Endodermal cell (in vitro differentiated cells): ENCODE results near the gene ILF2. TPM values are rescaled to one million over a fixed set of nuclear protein-coding genes. Genes with fewer than 3 reads are reported as not detected.

Source experiments
- DNase-seq: peaks from one replicate; pipeline ENCODE4 v3.0.0-alpha.2; 2017
- H3K27ac ChIP-seq: 2 replicates; pipeline ENCODE4 v1.5.1; 2013; ENCODE audit warnings: mild to moderate bottlenecking, low read depth, low read length, moderate library complexity
- H3K27me3 ChIP-seq: 2 replicates; pipeline ENCODE4 v1.6.1; 2013; ENCODE audit warnings: mild to moderate bottlenecking, low read length, moderate library complexity; ENCODE audit not compliant: insufficient read depth, control insufficient read depth, poor library complexity, severe bottlenecking
- H3K36me3 ChIP-seq: 2 replicates; pipeline ENCODE4 v1.7.0; 2013; ENCODE audit warnings: mild to moderate bottlenecking, low read length, moderate library complexity; ENCODE audit not compliant: control insufficient read depth, insufficient read depth
- H3K4me1 ChIP-seq: one replicate; pipeline ENCODE4 v1.7.0; 2013; ENCODE audit warnings: low read length; ENCODE audit not compliant: control insufficient read depth, insufficient read depth
- H3K4me3 ChIP-seq: 2 replicates; pipeline ENCODE4 v1.5.1; 2013; ENCODE audit warnings: mild to moderate bottlenecking, low read length, moderate library complexity
- H3K9ac ChIP-seq: 2 replicates; pipeline ENCODE4 v1.6.1; 2013; ENCODE audit warnings: mild to moderate bottlenecking, low read length, moderate library complexity; ENCODE audit not compliant: poor library complexity, severe bottlenecking; ENCODE audit errors: extremely low read depth
- H3K9me3 ChIP-seq: 2 replicates; pipeline ENCODE4 v1.6.1; 2013; ENCODE audit warnings: mild to moderate bottlenecking, low read length, moderate library complexity; ENCODE audit not compliant: control insufficient read depth
- H3K27ac Mint-ChIP-seq: 2 replicates; pipeline ENCODE4 v1.8.0; 2020; ENCODE audit warnings: mixed read lengths
- H3K27me3 Mint-ChIP-seq: 2 replicates; pipeline ENCODE4 v1.8.0; 2021; ENCODE audit warnings: mild to moderate bottlenecking, mixed read lengths; ENCODE audit not compliant: insufficient read depth
- H3K36me3 Mint-ChIP-seq: 2 replicates; pipeline ENCODE4 v1.8.0; 2020; ENCODE audit warnings: low read depth, mixed read lengths
- H3K4me1 Mint-ChIP-seq: 2 replicates; pipeline ENCODE4 v1.8.0; 2020; ENCODE audit warnings: mixed read lengths
- H3K4me3 Mint-ChIP-seq: 2 replicates; pipeline ENCODE4 v1.8.0; 2020; ENCODE audit warnings: mild to moderate bottlenecking, moderate library complexity, mixed read lengths
- H3K9me3 Mint-ChIP-seq: 2 replicates; pipeline ENCODE4 v1.8.0; 2020; ENCODE audit warnings: mild to moderate bottlenecking, mixed read lengths
- CTCF ChIP-seq: fragments of 200-600 bp; sonication (generic); conservative IDR thresholded peaks from 2 replicates; pipeline ENCODE4 v1.5.0; 2021; ENCODE audit warnings: antibody characterized with exemption, mild to moderate bottlenecking
- WGBS, 2 experiments: methylation state at CpG; one replicate each; pipeline versions ENCODE4 v1.1.5 to v1.1.7; 2013; ENCODE audit warnings: missing lambda C conversion rate in 2 of 2, mixed read lengths in 1 of 2; ENCODE audit not compliant: insufficient coverage in 1 of 2, insufficient read length in 1 of 2; 5-methylcytosine and 5-hydroxymethylcytosine counted together
- total RNA-seq, 2 donors: library from RNA; stranded (reverse); fragmentation: NEBNext Ultra II Directional in 1 of 2; extraction: Animal tissue kit (Norgen Biotek cat#: 25700) in 1 of 2; gene quantifications; 2 replicates in 1 of 2; 3 replicates in 1 of 2; pipeline ENCODE4 v1.2.1, GENCODE V29; 2021

Gene ILF2
- total RNA-seq, 2 donors from 2014 or later: 280 to 315 TPM

GRCh38 chr1:153649863-153650235 is 20.9 kb downstream of the ILF2 start:
- Histone ChIP-seq H3K4me1 (peaks cover 10% of the 10 kb centered on the region), H3K36me3 (peaks cover 21% of the 10 kb centered on the region), H3K9ac (no peak overlapping the region), H3K27ac (no peak overlapping the region), H3K27me3 (no peaks in the 10 kb centered on the region), H3K4me3 (no peak overlapping the region), H3K9me3 (no peaks in the 10 kb centered on the region)
- no peak for DNase-seq
- H3K27me3 Mint-ChIP-seq: peaks cover 7% of the 10 kb centered on the region
- no peak overlapping the region for H3K4me3 Mint-ChIP-seq
- H3K27ac Mint-ChIP-seq: peak overlapping the region; percentile 64
- 95 to 100% methylated on average over 1 to 2 of the region's 2 CpGs for WGBS, 2 experiments
- H3K36me3 Mint-ChIP-seq: peaks cover 18% of the 10 kb centered on the region
- TF ChIP-seq CTCF: no peak
- no peaks in the 10 kb centered on the region for H3K9me3 Mint-ChIP-seq
- peaks cover 14% of the 10 kb centered on the region for H3K4me1 Mint-ChIP-seq

- Histone ChIP-seq H3K27ac (no peak overlapping the region), H3K27me3 (no peaks in the 10 kb centered on the region), H3K9ac (no peak overlapping the region), H3K9me3 (no peaks in the 10 kb centered on the region), H3K4me3 (no peak overlapping the region), H3K36me3 (peaks cover 26% of the 10 kb centered on the region), H3K4me1 (peaks cover 10% of the 10 kb centered on the region)
- Mint-ChIP-seq H3K27ac (peak overlapping the region; percentile 64), H3K36me3 (peaks cover 22% of the 10 kb centered on the region), H3K4me3 (no peak overlapping the region), H3K9me3 (no peaks in the 10 kb centered on the region), H3K4me1 (peaks cover 14% of the 10 kb centered on the region), H3K27me3 (peaks cover 7% of the 10 kb centered on the region)
- TF ChIP-seq CTCF: no peak
- peak; percentile 60 for DNase-seq
- 52 to 92% methylated on average over 2 to 3 of the region's 3 CpGs for WGBS, 2 experiments
Observed at GRCh38 chr1:153649137-153649862, 21.5 kb downstream of the ILF2 start.

- Histone ChIP-seq H3K36me3 (peaks cover 38% of the 10 kb centered on the region), H3K4me3 (no peak overlapping the region), H3K27me3 (no peaks in the 10 kb centered on the region), H3K4me1 (peaks cover 10% of the 10 kb centered on the region), H3K9me3 (no peaks in the 10 kb centered on the region), H3K9ac (no peak overlapping the region), H3K27ac (no peak overlapping the region)
- TF ChIP-seq CTCF: no peak
- Mint-ChIP-seq H3K4me1 (peaks cover 14% of the 10 kb centered on the region), H3K36me3 (peaks cover 34% of the 10 kb centered on the region), H3K27ac (peak overlapping the region; percentile 52), H3K9me3 (no peaks in the 10 kb centered on the region), H3K4me3 (no peak overlapping the region), H3K27me3 (peaks cover 3% of the 10 kb centered on the region)
- no peak for DNase-seq
- WGBS, 2 experiments: 86 to 94% methylated on average over 3 to 10 of the region's 10 CpGs
Observed at GRCh38 chr1:153648000-153648643, 22.7 kb downstream of the ILF2 start.
